Skin epidermis (tissue), 12 donors: Measurements from ENCODE around the gene TLCD2.
"Not testable (repeated sequence)": the region's sequence is repeated elsewhere in the genome, so short reads cannot be mapped to it uniquely, and the experiment has no call there.

ENCODE experiments used
- H3K27ac ChIP-seq, 21 experiments: fragments of 200-600 bp; sonication (generic) in 11 of 21; one replicate each; pipeline ENCODE4 v1.5.0; 2020; ENCODE audit warnings: mild to moderate bottlenecking in 3 of 21, inconsistent platforms in 2 of 21, moderate library complexity in 2 of 21
- H3K4me3 ChIP-seq, 7 experiments: fragments of 200-600 bp; sonication (generic) in 2 of 7; one replicate each; pipeline ENCODE4 v1.5.0; 2020; ENCODE audit warnings: inconsistent platforms in 2 of 7, mild to moderate bottlenecking in 2 of 7, moderate library complexity in 1 of 7

The TLCD2 gene, protein sequence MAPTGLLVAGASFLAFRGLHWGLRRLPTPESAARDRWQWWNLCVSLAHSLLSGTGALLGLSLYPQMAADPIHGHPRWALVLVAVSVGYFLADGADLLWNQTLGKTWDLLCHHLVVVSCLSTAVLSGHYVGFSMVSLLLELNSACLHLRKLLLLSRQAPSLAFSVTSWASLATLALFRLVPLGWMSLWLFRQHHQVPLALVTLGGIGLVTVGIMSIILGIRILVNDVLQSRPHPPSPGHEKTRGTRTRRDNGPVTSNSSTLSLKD

GRCh38 chr17:1709971-1710806 is at the start of gene TLCD2:
TLCD2 (minus strand) TSS chr17:1710377; CDS start chr17:1710242, 135 bp downstream.
- Histone ChIP-seq H3K4me3 (peak within 1 kb of the TSS; percentile 50 to 84 (median 63)), H3K27ac (peak within 1 kb of the TSS; percentile 59 to 93 (median 85))

- H3K27ac ChIP-seq = peak overlapping the region in 4 of 21 experiments; percentile 26 to 45 (median 34)
- no peak overlapping the region for H3K4me3 ChIP-seq
Observed at GRCh38 chr17:1759529-1759928, 49.4 kb upstream of the TLCD2 start.

- no peak overlapping the region for H3K4me3 ChIP-seq
- peak overlapping the region in 6 of 21 experiments; percentile 11 to 50 (median 34) for H3K27ac ChIP-seq
Observed at GRCh38 chr17:1758807-1759206, 48.6 kb upstream of the TLCD2 start.

GRCh38 chr17:1755827-1756262 is 45.7 kb upstream of the TLCD2 start:
- no peak overlapping the region for H3K4me3 ChIP-seq
- peak overlapping the region in 3 of 21 experiments; percentile 9 to 46 (median 16) for H3K27ac ChIP-seq

- Histone ChIP-seq H3K4me3 (no peak overlapping the region), H3K27ac (peak overlapping the region in 8 of 21 experiments; percentile 9 to 83 (median 39))
Observed at GRCh38 chr17:1755252-1755826, 45.2 kb upstream of the TLCD2 start.

- H3K27ac ChIP-seq = peak overlapping the region in 11 of 21 experiments; percentile 9 to 83 (median 32)
- H3K4me3 ChIP-seq = no peak overlapping the region
Observed at GRCh38 chr17:1754430-1755112, 44.4 kb upstream of the TLCD2 start.

- Histone ChIP-seq H3K4me3 (no peak overlapping the region), H3K27ac (peak overlapping the region in 8 of 21 experiments; percentile 9 to 83 (median 47))
Observed at GRCh38 chr17:1753767-1754429, 43.7 kb upstream of the TLCD2 start.

GRCh38 chr17:1752425-1753262 is 42.5 kb upstream of the TLCD2 start:
- Histone ChIP-seq H3K27ac (peak overlapping the region in 19 of 21 experiments; percentile 22 to 83 (median 70)), H3K4me3 (peak overlapping the region in 1 of 7 experiments; percentile 23)

DNA sequence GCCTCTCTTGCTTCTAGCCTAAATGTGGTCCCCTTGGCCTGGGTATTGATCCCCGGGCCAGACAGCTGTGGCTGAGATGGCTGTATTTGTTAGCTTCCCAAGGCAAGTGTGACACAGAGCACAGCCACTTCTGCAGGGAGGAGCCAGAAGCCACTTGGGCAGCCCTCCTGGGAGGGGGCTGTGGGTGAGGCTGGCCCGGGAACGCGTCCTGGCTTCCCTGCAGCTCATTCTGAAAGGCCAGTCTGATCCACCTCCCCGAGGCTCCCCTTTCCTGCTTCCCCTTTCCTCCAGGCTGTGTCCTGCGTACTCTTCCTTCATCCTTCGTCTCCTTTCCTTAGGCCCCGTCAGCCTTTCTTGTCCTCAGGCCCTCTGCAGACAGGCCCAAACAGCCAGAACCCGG is 40.5 kb upstream of the TLCD2 start:
- Histone ChIP-seq H3K27ac (peak overlapping the region in 3 of 21 experiments; percentile 8 to 65 (median 30)), H3K4me3 (no peak overlapping the region)

DNA sequence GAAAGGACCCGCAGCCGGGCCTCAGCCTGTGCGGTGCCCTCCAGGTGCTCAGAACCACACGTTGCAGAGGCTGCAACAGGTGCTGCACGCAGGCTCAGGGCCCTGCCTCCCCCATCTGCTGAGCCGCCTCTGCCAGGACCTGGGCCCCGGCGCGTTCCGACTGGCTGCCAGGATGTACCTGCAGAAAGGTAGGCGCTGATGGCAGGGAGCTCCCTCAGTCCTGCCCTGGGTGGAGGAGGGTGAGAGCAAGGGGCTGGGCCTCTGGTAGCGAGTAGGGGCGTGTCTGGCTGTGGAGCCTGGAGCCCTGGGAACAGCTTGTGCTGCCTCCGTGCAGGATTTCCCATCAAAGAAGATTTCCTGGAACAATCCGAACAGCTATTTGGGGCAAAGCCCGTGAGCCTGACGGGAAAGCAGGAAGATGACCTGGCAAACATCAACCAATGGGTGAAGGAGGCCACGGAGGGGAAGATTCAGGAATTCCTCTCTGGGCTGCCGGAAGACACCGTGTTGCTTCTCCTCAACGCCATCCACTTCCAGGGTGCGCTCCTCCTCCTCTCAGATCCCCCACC is 36.9 kb upstream of the TLCD2 start:
- no peak overlapping the region for H3K4me3 ChIP-seq
- peak overlapping the region in 18 of 21 experiments; percentile 5 to 80 (median 50) for H3K27ac ChIP-seq

DNA sequence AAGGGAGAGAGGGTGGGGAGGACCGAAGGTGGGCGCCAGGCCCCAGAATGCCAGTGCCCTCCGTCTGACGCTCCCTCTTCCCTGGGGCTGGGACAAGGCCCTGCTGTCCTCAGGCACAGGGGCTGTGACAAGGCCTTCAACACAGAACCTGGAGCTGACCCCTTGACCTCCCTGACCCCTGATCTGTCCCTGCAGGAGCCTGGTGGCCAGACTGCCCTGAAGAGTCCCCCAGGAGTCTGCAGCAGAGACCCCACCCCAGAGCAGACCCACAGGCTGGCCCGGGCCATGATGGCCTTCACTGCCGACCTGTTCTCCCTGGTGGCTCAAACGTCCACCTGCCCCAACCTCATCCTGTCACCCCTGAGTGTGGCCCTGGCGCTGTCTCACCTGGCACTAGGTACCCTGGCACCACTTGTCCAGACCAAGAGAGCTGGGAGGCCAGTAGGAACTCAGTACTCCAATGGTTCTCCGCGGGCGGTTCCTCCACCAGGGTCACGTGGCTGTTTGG is 35.4 kb upstream of the TLCD2 start:
- H3K4me3 ChIP-seq = no peak overlapping the region
- peak overlapping the region in 3 of 21 experiments; percentile 48 to 60 (median 55) for H3K27ac ChIP-seq

GRCh38 chr17:1744551-1745512 is 34.7 kb upstream of the TLCD2 start:
- no peak overlapping the region for H3K4me3 ChIP-seq
- peak overlapping the region in 7 of 21 experiments; percentile 35 to 60 (median 48) for H3K27ac ChIP-seq

DNA sequence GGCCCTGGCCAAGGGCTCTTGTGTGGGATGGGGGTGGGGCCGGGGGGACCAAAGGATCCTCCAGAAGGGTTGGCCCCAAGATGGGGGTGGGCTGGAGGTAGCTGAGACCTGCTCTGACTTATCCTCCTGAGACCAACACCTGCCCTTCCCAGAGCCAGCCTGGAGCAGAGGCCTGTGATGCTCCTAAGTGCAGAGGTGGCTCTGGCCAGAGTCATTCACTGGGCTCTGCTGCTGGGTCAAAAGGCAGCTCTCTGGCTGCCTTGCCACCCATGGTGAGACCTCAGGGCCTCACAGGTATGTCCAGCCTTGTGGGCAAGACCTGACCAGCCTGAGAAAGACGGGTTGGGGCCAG is 32.9 kb upstream of the TLCD2 start:
- H3K4me3 ChIP-seq = no peak overlapping the region
- H3K27ac ChIP-seq = peak overlapping the region in 5 of 21 experiments; percentile 1 to 33 (median 13)

DNA sequence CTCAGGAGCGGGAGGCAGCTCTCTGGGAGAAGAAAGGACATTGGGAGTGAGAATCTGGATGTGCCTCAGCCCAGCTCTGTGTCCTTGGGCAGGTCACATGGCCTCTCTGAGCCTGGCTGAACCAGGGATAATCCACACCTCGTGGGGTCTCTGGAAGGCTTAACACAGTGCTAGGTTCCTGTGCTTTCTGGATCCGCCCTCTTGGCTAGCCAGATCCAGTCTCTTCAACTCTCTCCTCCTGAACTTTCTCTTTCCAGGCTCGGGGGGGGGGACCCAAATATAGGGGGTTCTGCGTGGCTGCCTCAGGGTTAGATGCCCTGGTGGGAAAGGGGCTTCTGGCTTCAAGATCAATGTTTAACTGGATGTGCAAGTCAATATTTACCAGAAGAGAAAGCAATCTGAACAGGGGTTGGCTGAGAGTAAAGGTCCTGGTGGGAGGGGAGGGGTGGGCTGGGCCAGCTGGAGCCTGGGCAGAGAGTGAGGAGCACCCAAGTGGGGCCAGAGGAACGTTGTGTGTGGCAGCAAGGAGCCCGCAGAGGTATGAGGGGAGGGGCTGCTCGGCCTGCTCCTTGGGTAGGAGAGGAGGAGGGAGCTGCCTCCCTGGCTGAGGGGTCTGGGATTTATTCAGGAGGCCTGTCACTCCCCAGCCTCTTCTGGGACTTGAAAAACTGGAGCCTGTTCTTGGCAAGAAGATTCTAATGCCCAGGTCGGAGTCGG is 32.4 kb upstream of the TLCD2 start, which contains the start of gene SERPINF2:
SERPINF2 (plus strand) TSS at position 501 of the 717 bp plus-strand sequence. CDS start 2,125 bp downstream, outside the sequence.
- H3K4me3 ChIP-seq = no peak within 1 kb of the TSS
- H3K27ac ChIP-seq = peak within 1 kb of the TSS in 6 of 21 experiments; percentile 1 to 35 (median 14)

GRCh38 chr17:1741899-1742298 is 31.7 kb upstream of the TLCD2 start:
- not testable (repeated sequence) for H3K4me3 ChIP-seq, H3K27ac ChIP-seq
